Stimulated activated CD8-positive, alpha-beta memory T cell treated with anti-CD3 and anti-CD28 coated beads, Interleukin-7, amount 100 ng/mL, for 1 hour (primary cell): ENCODE data around the gene HNRNPK.
A peak's percentile ranks its signal among the peaks of the same experiment; 100 is the strongest.

Experiments
- DNase-seq, 2 donors: peaks; one replicate each; pipeline ENCODE4 v3.0.0-alpha.2; 2020; ENCODE audit warnings: low read depth in 2 of 2

Gene HNRNPK

GRCh38 chr9:83933790-83934189, 46.2 kb downstream of the HNRNPK start:
- DNase-seq, result no peak

GRCh38 chr9:83932851-83933250, 47.2 kb downstream of the HNRNPK start:
- DNase-seq, result no peak

- DNase-seq, result no peak
Observed at GRCh38 chr9:83932011-83932410, 48.0 kb downstream of the HNRNPK start.

GRCh38 chr9:83930881-83931280, 49.1 kb downstream of the HNRNPK start:
- no peak for DNase-seq

GRCh38 chr9:83927591-83927990, 52.4 kb downstream of the HNRNPK start:
- DNase-seq, result no peak

GRCh38 chr9:83920927-83921707, 58.9 kb downstream of the HNRNPK start, which contains the start of gene KIF27:
KIF27 (minus strand) TSS chr9:83921432; CDS start chr9:83915591, 5,841 bp downstream.
- peak; percentile 90 to 93 for DNase-seq

GRCh38 chr9:83920469-83920926, 59.5 kb downstream of the HNRNPK start:
- DNase-seq, result no peak

- DNase-seq, result no peak
Observed at GRCh38 chr9:83919111-83919510, 60.9 kb downstream of the HNRNPK start.
